ENCODE measurements around the gene BRI3.
"Not testable (repeated sequence)": the region's sequence is repeated elsewhere in the genome, so short reads cannot be mapped to it uniquely, and the experiment has no call there.

BRI3 gene

DNA sequence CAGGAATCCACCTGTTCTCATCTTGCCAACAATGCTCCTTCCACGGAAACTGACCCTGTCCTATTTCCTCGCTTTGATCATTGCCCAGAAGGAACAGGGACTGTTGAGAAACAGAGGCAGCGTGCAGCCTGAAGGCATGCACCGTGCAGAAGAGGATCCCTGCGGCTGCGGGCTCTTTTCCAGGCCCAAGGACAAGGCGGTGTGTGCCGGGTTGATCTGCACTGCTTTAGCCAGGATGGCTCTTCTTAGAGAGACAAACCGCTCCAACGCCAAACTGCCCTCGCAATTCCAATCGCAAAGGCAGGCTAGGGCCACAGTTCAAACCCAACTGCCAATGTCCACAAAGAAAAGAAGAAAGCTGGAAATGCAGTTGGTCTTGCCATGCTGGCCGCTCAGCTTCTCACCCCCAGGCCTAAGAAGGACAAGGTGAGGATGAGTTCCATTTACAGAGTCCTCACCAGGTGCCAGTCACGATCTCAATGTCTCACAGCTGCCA, 26.5 kb downstream of the BRI3 start:
- CTCF ChIA-PET: interaction anchor here (1.0 kb wide), 1 partner anchor 10 kb away, joined by 3 read pairs; no protein-coding TSS in a partner anchor
- POLR2A ChIA-PET: no interaction called here
- no peak for DNase-seq (ENCODE audit: low read depth, low spot score)

DNA sequence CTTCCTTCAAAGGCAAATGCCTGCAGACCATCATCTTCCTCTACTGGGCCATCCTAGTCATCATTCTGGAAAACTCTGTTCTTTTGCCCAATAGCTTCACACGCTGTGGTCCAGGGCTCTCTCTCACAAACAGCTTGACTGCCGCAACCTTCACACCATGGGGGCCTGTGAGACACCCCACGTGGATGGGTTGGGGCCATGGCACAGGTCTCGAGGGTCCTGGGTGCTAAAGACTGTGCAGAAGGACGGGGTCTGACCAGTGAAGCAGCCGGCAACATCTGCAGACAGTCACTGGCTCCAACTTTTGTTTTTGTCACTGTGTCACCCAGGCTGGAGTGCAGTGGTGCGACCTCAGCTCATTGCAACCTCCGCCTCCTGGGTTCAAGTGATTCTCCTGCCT, 28.1 kb downstream of the BRI3 start:
- TF ChIP-seq, protein P1, sequence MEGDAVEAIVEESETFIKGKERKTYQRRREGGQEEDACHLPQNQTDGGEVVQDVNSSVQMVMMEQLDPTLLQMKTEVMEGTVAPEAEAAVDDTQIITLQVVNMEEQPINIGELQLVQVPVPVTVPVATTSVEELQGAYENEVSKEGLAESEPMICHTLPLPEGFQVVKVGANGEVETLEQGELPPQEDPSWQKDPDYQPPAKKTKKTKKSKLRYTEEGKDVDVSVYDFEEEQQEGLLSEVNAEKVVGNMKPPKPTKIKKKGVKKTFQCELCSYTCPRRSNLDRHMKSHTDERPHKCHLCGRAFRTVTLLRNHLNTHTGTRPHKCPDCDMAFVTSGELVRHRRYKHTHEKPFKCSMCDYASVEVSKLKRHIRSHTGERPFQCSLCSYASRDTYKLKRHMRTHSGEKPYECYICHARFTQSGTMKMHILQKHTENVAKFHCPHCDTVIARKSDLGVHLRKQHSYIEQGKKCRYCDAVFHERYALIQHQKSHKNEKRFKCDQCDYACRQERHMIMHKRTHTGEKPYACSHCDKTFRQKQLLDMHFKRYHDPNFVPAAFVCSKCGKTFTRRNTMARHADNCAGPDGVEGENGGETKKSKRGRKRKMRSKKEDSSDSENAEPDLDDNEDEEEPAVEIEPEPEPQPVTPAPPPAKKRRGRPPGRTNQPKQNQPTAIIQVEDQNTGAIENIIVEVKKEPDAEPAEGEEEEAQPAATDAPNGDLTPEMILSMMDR (IDR thresholded peaks at IDR 0.05; ENCODE audit: insufficient read depth, low read length, missing control alignments): no peak
- no peak overlapping the region for H3K4me3 ChIP-seq (ENCODE audit: low read depth, low read length)
- CTCF ChIA-PET: no interaction called here
- DNase-seq (ENCODE audit: low read depth, low spot score): no peak
- POLR2A ChIA-PET: no interaction called here

More for the DNA sequence above, 26.5 kb downstream of the BRI3 start:
- H3K4me3 ChIP-seq (ENCODE audit: low read depth, low read length): no peak overlapping the region
- TF ChIP-seq, protein P1 (IDR thresholded peaks at IDR 0.05; ENCODE audit: insufficient read depth, low read length, missing control alignments): no peak

DNA sequence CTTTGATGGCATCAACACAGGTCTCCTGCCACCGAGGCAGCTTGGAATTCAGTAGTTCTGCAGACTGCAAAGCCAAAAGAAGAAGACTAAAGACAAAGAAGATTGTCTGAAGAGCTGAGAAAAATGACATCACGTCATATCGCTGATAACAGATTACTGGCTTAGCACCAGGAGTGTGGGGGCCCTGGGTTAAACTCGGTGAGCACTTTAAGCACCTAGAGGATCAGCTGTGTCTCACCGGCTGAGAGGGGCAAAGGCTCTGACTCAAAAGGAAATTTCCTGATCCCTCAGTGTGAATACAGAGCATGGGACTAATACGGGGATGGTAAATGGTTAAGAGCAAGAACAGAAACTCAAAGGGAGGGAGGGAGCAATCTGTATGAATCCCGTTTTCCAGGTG, 30.7 kb downstream of the BRI3 start:
- POLR2A ChIA-PET: no interaction called here
- TF ChIP-seq, protein P1 (IDR thresholded peaks at IDR 0.05; ENCODE audit: insufficient read depth, low read length, missing control alignments): no peak
- DNase-seq (ENCODE audit: low read depth, low spot score): no peak
- CTCF ChIA-PET: no interaction called here
- H3K4me3 ChIP-seq (ENCODE audit: low read depth, low read length): no peak overlapping the region

- TF ChIP-seq, protein P1 (IDR thresholded peaks at IDR 0.05; ENCODE audit: insufficient read depth, low read length, missing control alignments): no peak
- DNase-seq (ENCODE audit: low read depth, low spot score): no peak
- no peak overlapping the region for H3K4me3 ChIP-seq (ENCODE audit: low read depth, low read length)
- ChIA-PET CTCF (interaction anchor here (1.6 kb wide), 1 partner anchor 87 kb away, joined by 4 read pairs; no protein-coding TSS in a partner anchor), POLR2A (no interaction called here)
These were observed 33.0 kb downstream of the BRI3 start for GRCh38 chr7:98314469-98314868.

- no peak overlapping the region for H3K4me3 ChIP-seq (ENCODE audit: low read depth, low read length)
- ChIA-PET POLR2A (no interaction called here), CTCF (interaction anchor here (1.6 kb wide), 1 partner anchor 86 kb away, joined by 4 read pairs; no protein-coding TSS in a partner anchor)
- DNase-seq (ENCODE audit: low read depth, low spot score): no peak
- TF ChIP-seq, protein P1 (IDR thresholded peaks at IDR 0.05; ENCODE audit: insufficient read depth, low read length, missing control alignments): no peak
These were observed 34.0 kb downstream of the BRI3 start for GRCh38 chr7:98315318-98315993.

DNA sequence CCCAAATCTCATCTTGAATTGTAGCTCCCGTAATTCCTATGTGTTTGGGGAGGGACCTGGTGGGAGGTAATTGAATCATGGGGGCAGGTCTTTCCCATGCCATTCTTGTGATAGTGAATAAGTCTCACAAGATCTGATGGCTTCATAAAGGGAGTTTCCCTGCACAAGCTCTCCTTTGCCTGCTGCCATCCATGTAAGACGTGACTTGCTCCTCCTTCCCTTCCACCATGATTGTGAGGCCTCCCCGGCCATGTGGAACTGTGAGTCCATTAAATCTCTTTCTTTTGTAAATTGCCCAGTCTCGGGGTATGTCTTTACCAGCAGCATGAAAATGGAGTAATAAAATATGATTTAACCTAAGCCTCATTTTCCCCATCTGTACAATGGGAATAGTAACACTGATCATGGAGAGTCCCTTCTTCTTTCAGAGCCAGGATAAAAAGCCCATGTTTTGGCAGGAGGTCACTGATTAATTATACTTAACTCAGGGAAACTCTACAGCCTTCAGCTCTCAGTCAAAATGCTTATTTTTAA, 34.6 kb downstream of the BRI3 start:
- POLR2A ChIA-PET; DNase-seq (ENCODE audit: low read depth, low spot score); H3K4me3 ChIP-seq (ENCODE audit: low read depth, low read length); CTCF ChIA-PET: not testable (repeated sequence)
